HEK293T (cell line): ENCODE data around the gene MDFIC.

Experiments used
- ARNT ChIP-seq: fragments of 450-650 bp; IDR thresholded peaks from 2 replicates; pipeline ENCODE4 v1.6.1; 2017; ENCODE audit warnings: mild to moderate bottlenecking
- BHLHE40 ChIP-seq: fragments of 450-650 bp; IDR thresholded peaks from 2 replicates; pipeline ENCODE4 v1.6.1; 2016; ENCODE audit warnings: mild to moderate bottlenecking, moderate library complexity, borderline replicate concordance
- HDGF ChIP-seq: fragments of 450-650 bp; IDR thresholded peaks from 2 replicates; pipeline ENCODE4 v1.6.1; 2017; ENCODE audit warnings: antibody characterized with exemption, borderline replicate concordance
- SUZ12 ChIP-seq: fragments of 450-650 bp; IDR thresholded peaks from 2 replicates; pipeline ENCODE4 v1.6.1; 2016; ENCODE audit warnings: mild to moderate bottlenecking
- TARDBP ChIP-seq: fragments of 450-650 bp; IDR thresholded peaks from 2 replicates; pipeline ENCODE4 v1.6.1; 2016
- ZNF384 ChIP-seq: fragments of 450-650 bp; IDR thresholded peaks from 2 replicates; pipeline ENCODE4 v1.6.1; 2016

DNA sequence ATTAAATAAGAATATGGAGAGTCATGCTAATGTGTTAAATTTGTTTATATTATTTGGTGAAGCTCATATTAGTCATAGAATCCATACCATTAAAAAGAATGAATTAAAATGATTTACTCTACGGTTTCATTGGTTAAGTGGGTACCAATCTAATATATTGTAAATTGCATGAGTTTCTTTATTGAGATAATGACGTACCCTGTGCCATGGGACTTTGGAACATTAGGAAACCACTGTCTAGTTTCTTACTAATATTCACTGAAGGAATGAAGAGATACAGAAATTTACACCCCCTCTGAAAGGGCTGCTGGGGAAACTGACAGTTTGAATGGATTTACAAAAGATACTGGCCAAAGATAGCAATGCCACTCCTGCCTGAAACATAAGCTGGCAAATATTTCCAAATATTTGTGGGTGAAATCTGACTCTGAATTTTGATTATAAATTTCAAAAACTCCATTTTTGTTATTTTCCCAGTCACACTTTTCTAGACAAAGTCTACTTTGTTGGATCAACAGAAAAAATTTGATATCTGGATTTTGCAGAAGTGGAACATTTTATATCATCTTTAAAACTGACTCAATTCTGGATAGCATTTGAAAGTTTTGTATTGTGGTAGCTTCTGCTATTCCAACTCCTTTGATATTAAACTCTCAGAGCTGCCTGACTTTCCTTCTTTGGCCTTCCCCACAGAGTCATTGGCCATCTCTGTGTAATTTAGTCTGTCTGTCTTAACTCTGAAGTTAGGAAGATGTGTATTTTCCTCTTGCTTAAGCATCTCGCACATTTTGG, 22.3 kb downstream of the MDFIC start:
- TF ChIP-seq HDGF (no peak), TARDBP (no peak), ZNF384 (no peak), SUZ12 (no peak), ARNT (no peak), BHLHE40 (no peak)
